Measurements from ENCODE around the gene ZNF804B.
"Not testable (repeated sequence)": the region's sequence is repeated elsewhere in the genome, so short reads cannot be mapped to it uniquely, and the experiment has no call there.

Gene ZNF804B

DNA sequence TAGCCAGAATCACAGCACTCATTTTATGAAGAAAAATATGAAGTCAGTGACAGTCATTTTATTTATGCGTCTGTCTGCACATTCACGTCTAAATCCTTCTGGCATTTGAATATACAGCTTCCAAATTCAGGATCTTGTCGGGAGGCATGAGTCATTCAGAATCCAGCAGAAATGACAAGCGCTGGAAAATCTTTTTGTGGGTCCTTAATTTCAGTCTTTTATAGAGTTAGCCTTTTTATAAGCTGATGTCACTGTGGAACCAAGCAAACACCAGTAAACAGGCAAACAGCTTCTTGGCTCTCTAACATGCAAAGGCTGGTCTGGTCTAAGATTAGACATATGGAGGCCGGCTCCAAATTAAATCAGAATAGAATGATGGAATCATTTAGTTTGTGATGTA is 424.2 kb downstream of the ZNF804B start:
- Histone ChIP-seq H3K27ac (ENCODE audit: low read length) (no peak overlapping the region), H3K4me1 (ENCODE audit: insufficient read depth, low read length) (peaks cover 9% of the 10 kb centered on the region; the same call in 1 of the 2 replicates), H3K9ac (ENCODE audit: low read depth, low read length) (no peak overlapping the region), H3K9me3 (ENCODE audit: insufficient read depth, low read depth, low read length) (no peaks in the 10 kb centered on the region), H3K4me3 (ENCODE audit: low read length) (no peak overlapping the region), H3K36me3 (ENCODE audit: insufficient read depth, low read depth, low read length) (no peaks in the 10 kb centered on the region), H3K27me3 (ENCODE audit: insufficient read depth, low read length) (no peaks in the 10 kb centered on the region)

DNA sequence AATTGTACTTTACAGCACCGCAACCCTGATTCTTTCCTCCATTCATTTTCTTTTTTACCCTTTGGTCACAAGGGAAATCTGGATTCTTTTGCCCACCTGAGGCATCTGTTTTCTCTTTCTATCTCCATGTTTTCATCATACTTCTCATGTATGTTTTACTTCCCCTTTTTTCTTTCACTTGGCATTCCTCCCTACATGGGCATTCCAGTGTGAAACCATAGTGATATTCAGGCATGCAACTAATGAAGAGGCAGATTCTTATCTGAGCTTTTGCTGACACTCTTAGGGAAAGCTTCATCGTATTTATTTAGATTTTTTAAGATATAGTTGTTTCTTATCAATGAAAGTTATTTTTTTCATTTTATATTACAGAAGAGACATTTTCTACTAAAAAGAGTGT is 441.3 kb downstream of the ZNF804B start:
- Histone ChIP-seq H3K4me1 (ENCODE audit: insufficient read depth, low read length) (no peaks in the 10 kb centered on the region), H3K27me3 (ENCODE audit: insufficient read depth, low read length) (no peaks in the 10 kb centered on the region), H3K27ac (ENCODE audit: low read length) (no peak overlapping the region), H3K36me3 (ENCODE audit: insufficient read depth, low read depth, low read length) (no peaks in the 10 kb centered on the region), H3K9me3 (ENCODE audit: insufficient read depth, low read depth, low read length) (no peaks in the 10 kb centered on the region), H3K4me3 (ENCODE audit: low read length) (no peak overlapping the region), H3K9ac (ENCODE audit: low read depth, low read length) (no peak overlapping the region)

GRCh38 chr7:89223900-89224395 is 464.4 kb downstream of the ZNF804B start:
- Histone ChIP-seq H3K36me3 (ENCODE audit: insufficient read depth, low read depth, low read length) (no peaks in the 10 kb centered on the region), H3K9ac (ENCODE audit: low read depth, low read length) (no peak overlapping the region), H3K27ac (ENCODE audit: low read length) (no peak overlapping the region), H3K9me3 (ENCODE audit: insufficient read depth, low read depth, low read length) (no peaks in the 10 kb centered on the region), H3K4me3 (ENCODE audit: low read length) (no peak overlapping the region), H3K4me1 (ENCODE audit: insufficient read depth, low read length) (no peaks in the 10 kb centered on the region), H3K27me3 (ENCODE audit: insufficient read depth, low read length) (no peaks in the 10 kb centered on the region)

DNA sequence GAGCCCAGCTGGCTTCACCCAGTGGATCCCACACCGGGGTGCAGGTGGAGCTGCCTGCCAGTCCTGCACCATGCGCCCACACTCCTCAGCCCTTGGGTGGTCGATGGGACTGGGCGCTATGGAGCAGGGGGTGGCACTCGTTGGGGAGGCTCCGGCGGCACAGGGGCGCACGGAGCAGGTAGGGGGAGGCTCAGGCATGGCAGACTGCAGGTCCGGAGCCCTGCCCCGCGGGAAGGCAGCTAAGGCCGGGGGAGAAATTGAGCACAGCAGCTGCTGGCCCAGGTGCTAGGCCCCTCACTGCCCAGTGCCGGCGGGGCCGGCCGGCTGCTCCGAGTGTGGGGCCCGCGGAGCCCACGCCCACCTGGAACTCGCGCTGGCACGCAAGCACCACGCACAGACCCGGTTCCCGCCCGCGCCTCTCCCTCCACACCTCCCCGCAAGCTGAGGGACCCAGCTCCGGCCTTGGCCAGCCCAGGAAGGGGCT is 469.2 kb downstream of the ZNF804B start:
- not testable (repeated sequence) for H3K4me3 ChIP-seq (ENCODE audit: low read length); H3K27ac ChIP-seq (ENCODE audit: low read length); H3K9me3 ChIP-seq (ENCODE audit: insufficient read depth, low read depth, low read length); H3K9ac ChIP-seq (ENCODE audit: low read depth, low read length); H3K27me3 ChIP-seq (ENCODE audit: insufficient read depth, low read length); H3K36me3 ChIP-seq (ENCODE audit: insufficient read depth, low read depth, low read length); H3K4me1 ChIP-seq (ENCODE audit: insufficient read depth, low read length)

- H3K27ac ChIP-seq (ENCODE audit: low read length): no peak overlapping the region
- no peak overlapping the region for H3K9ac ChIP-seq (ENCODE audit: low read depth, low read length)
- no peaks in the 10 kb centered on the region for H3K27me3 ChIP-seq (ENCODE audit: insufficient read depth, low read length)
- H3K36me3 ChIP-seq (ENCODE audit: insufficient read depth, low read depth, low read length): no peaks in the 10 kb centered on the region
- H3K4me1 ChIP-seq (ENCODE audit: insufficient read depth, low read length): no peaks in the 10 kb centered on the region
- H3K4me3 ChIP-seq (ENCODE audit: low read length): no peak overlapping the region
- H3K9me3 ChIP-seq (ENCODE audit: insufficient read depth, low read depth, low read length): no peaks in the 10 kb centered on the region
Observed at GRCh38 chr7:89238156-89238555, 478.7 kb downstream of the ZNF804B start.

DNA sequence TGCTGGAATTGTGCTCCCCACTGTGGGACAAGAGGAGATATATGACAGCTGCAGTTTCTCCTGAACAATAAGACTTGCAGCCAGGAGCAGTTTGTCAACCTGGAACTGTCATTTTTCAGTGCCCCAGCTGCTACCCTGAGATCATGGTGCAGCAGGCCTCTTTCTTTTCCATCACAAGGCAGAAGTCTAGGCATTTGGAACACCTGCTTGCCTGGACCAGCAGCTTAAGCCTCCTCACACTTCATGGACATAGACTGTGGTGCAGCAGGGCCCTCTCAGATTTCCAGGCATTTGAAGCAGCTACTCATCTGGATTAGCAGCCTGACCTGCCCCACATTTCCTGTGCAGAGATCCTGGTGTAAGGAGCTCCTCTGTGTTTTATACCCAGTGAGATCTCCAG is 486.7 kb downstream of the ZNF804B start:
- H3K4me3 ChIP-seq (ENCODE audit: low read length): no peak overlapping the region
- no peaks in the 10 kb centered on the region for H3K27me3 ChIP-seq (ENCODE audit: insufficient read depth, low read length)
- no peak overlapping the region for H3K9ac ChIP-seq (ENCODE audit: low read depth, low read length)
- peaks cover 14% of the 10 kb centered on the region for H3K9me3 ChIP-seq (ENCODE audit: insufficient read depth, low read depth, low read length)
- H3K27ac ChIP-seq (ENCODE audit: low read length): no peak overlapping the region
- H3K36me3 ChIP-seq (ENCODE audit: insufficient read depth, low read depth, low read length): no peaks in the 10 kb centered on the region
- no peaks in the 10 kb centered on the region for H3K4me1 ChIP-seq (ENCODE audit: insufficient read depth, low read length)

- Histone ChIP-seq H3K4me1 (ENCODE audit: insufficient read depth, low read length) (no peaks in the 10 kb centered on the region), H3K27ac (ENCODE audit: low read length) (no peak overlapping the region), H3K9ac (ENCODE audit: low read depth, low read length) (no peak overlapping the region), H3K4me3 (ENCODE audit: low read length) (no peak overlapping the region), H3K9me3 (ENCODE audit: insufficient read depth, low read depth, low read length) (peaks cover 14% of the 10 kb centered on the region), H3K27me3 (ENCODE audit: insufficient read depth, low read length) (no peaks in the 10 kb centered on the region), H3K36me3 (ENCODE audit: insufficient read depth, low read depth, low read length) (no peaks in the 10 kb centered on the region)
Observed at GRCh38 chr7:89247207-89247606, 487.7 kb downstream of the ZNF804B start.

DNA sequence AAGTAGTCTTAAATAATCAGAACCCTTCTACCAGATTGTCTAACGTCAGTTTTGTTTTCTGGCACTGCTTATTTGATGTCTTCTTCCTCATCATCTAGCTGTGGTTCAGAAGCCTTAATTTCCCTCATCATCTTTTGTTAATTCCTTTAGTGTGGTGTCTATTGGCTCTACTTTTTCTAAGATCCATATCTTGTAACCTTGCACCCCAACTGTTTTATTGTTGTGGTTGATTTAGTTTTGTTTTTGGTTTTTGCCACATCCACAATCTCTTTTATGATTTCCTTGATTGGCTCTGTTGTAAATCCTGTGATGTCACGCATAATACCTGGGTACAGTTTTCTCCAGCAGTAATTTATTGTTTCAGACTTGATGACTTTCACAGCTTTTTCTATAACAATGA is 499.6 kb downstream of the ZNF804B start:
- no peak overlapping the region for H3K27ac ChIP-seq (ENCODE audit: low read length)
- H3K9ac ChIP-seq (ENCODE audit: low read depth, low read length): no peak overlapping the region
- H3K4me1 ChIP-seq (ENCODE audit: insufficient read depth, low read length): no peaks in the 10 kb centered on the region
- H3K4me3 ChIP-seq (ENCODE audit: low read length): no peak overlapping the region
- no peaks in the 10 kb centered on the region for H3K36me3 ChIP-seq (ENCODE audit: insufficient read depth, low read depth, low read length)
- H3K9me3 ChIP-seq (ENCODE audit: insufficient read depth, low read depth, low read length): no peaks in the 10 kb centered on the region
- H3K27me3 ChIP-seq (ENCODE audit: insufficient read depth, low read length): no peaks in the 10 kb centered on the region

- Histone ChIP-seq H3K9me3 (ENCODE audit: insufficient read depth, low read depth, low read length) (no peaks in the 10 kb centered on the region), H3K9ac (ENCODE audit: low read depth, low read length) (no peak overlapping the region), H3K36me3 (ENCODE audit: insufficient read depth, low read depth, low read length) (no peaks in the 10 kb centered on the region), H3K27me3 (ENCODE audit: insufficient read depth, low read length) (no peaks in the 10 kb centered on the region), H3K27ac (ENCODE audit: low read length) (no peak overlapping the region), H3K4me3 (ENCODE audit: low read length) (no peak overlapping the region), H3K4me1 (ENCODE audit: insufficient read depth, low read length) (no peaks in the 10 kb centered on the region)
Observed at GRCh38 chr7:89264126-89264525, 504.6 kb downstream of the ZNF804B start.

DNA sequence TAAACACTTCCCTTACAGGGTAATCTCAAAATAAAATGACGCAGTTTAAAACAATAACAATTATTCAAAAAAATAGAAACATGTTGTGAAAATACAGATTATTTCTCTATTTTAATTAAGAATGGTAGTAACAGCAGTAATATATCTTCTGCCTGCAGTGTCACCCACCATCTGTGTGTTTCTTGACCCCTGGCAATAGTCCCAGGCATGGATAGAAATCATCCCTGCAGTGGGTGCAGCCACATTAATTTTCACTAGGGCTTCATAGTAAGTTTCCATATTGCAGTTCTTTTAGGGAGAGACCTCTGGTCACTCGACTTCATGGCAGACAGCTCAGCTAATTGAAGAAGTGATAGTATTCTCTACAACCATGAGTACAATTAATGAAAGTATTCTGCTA is 506.1 kb downstream of the ZNF804B start:
- H3K27ac ChIP-seq (ENCODE audit: low read length): no peak overlapping the region
- H3K27me3 ChIP-seq (ENCODE audit: insufficient read depth, low read length): no peaks in the 10 kb centered on the region
- H3K9me3 ChIP-seq (ENCODE audit: insufficient read depth, low read depth, low read length): no peaks in the 10 kb centered on the region
- no peak overlapping the region for H3K9ac ChIP-seq (ENCODE audit: low read depth, low read length)
- no peaks in the 10 kb centered on the region for H3K36me3 ChIP-seq (ENCODE audit: insufficient read depth, low read depth, low read length)
- no peak overlapping the region for H3K4me3 ChIP-seq (ENCODE audit: low read length)
- no peaks in the 10 kb centered on the region for H3K4me1 ChIP-seq (ENCODE audit: insufficient read depth, low read length)

- Histone ChIP-seq H3K27me3 (ENCODE audit: insufficient read depth, low read length) (no peaks in the 10 kb centered on the region), H3K36me3 (ENCODE audit: insufficient read depth, low read depth, low read length) (no peaks in the 10 kb centered on the region), H3K9ac (ENCODE audit: low read depth, low read length) (no peak overlapping the region), H3K4me1 (ENCODE audit: insufficient read depth, low read length) (no peaks in the 10 kb centered on the region), H3K4me3 (ENCODE audit: low read length) (no peak overlapping the region), H3K27ac (ENCODE audit: low read length) (no peak overlapping the region), H3K9me3 (ENCODE audit: insufficient read depth, low read depth, low read length) (no peaks in the 10 kb centered on the region)
Observed at GRCh38 chr7:89283302-89283701, 523.8 kb downstream of the ZNF804B start.

- Histone ChIP-seq H3K36me3 (ENCODE audit: insufficient read depth, low read depth, low read length) (no peaks in the 10 kb centered on the region), H3K4me3 (ENCODE audit: low read length) (no peak overlapping the region), H3K9me3 (ENCODE audit: insufficient read depth, low read depth, low read length) (no peaks in the 10 kb centered on the region), H3K9ac (ENCODE audit: low read depth, low read length) (no peak overlapping the region), H3K27me3 (ENCODE audit: insufficient read depth, low read length) (no peaks in the 10 kb centered on the region), H3K27ac (ENCODE audit: low read length) (no peak overlapping the region), H3K4me1 (ENCODE audit: insufficient read depth, low read length) (no peaks in the 10 kb centered on the region)
Observed at GRCh38 chr7:89308535-89308934, 549.0 kb downstream of the ZNF804B start.

DNA sequence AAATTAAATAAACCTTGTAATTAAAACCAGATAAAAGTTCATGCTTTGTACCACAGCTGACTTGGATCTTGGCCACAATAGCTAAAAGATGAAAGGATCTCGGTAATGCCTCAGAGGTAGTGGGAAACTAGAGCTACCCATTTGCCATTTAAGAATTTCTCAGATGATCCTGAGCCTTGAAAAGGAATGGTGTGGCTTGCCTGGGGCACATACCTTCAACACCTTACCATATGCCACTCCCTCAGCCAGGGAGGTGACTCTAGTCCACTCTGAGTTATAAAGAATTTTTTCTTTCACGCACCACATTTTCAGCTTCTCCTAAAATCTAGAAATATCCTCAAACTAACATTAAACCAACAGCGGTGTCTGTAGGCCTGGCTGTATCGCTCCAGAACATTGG is 552.4 kb downstream of the ZNF804B start:
- Histone ChIP-seq H3K4me3 (ENCODE audit: low read length) (no peak overlapping the region), H3K27me3 (ENCODE audit: insufficient read depth, low read length) (no peaks in the 10 kb centered on the region), H3K4me1 (ENCODE audit: insufficient read depth, low read length) (no peaks in the 10 kb centered on the region), H3K9me3 (ENCODE audit: insufficient read depth, low read depth, low read length) (no peaks in the 10 kb centered on the region), H3K9ac (ENCODE audit: low read depth, low read length) (no peak overlapping the region), H3K27ac (ENCODE audit: low read length) (no peak overlapping the region), H3K36me3 (ENCODE audit: insufficient read depth, low read depth, low read length) (no peaks in the 10 kb centered on the region)
